Fibroblast of lung (primary cell): Measurements from ENCODE around the gene CEP128.

ENCODE experiments used
- CTCF ChIP-seq, 2 donors: IDR thresholded peaks in 1 of 2; conservative IDR thresholded peaks in 1 of 2; 1 replicate in 1 of 2; 2 replicates in 1 of 2; pipeline ENCODE4 v1.5.1; 2011 to 2012; ENCODE audit warnings: low read length in 2 of 2, control low read depth in 1 of 2, inconsistent platforms in 1 of 2, low read depth in 1 of 2, mild to moderate bottlenecking in 1 of 2
- EZH2 ChIP-seq: IDR thresholded peaks from 2 replicates; pipeline ENCODE4 v1.5.1; 2012; ENCODE audit warnings: low read length, control low read depth, mild to moderate bottlenecking; ENCODE audit errors: missing control alignments

- TF ChIP-seq CTCF (conservative IDR thresholded peaks at IDR 0.05 in 1 of 2, IDR thresholded peaks at IDR 0.05 in 1 of 2; ENCODE audit: low read depth in 1 of 2, low read length in 2 of 2) (no peak), EZH2 (no peak)
Measured at GRCh38 chr14:80792771-80793170, 148.8 kb downstream of the CEP128 start.
